ENCODE results near the gene OR6C65. TPM values are rescaled to one million over a fixed set of nuclear protein-coding genes. Genes with fewer than 3 reads are reported as not detected.

OR6C65 gene
- total RNA-seq, 1 experiment from 2014 or later, result not detected

DNA sequence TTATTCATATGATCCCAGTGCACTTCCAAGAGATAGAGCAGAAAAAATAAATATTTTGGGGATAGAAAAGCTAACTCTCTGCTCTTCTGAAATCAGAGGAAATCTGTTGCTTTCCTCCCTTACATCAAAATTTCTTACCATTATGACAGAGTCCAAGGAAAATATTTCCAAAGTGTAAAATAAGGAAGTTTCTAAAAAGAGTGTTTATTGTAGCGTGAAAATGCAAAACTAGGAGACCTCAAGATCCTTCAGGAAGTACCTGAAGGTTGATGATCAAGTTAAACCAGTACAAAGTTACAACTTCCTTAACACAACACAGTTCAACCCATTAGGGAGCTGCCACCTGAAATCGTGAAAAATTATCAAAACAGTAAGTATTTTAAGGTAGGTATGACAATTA, 43.4 kb downstream of the OR6C65 start, which contains the start of gene OR6C2:
OR6C2 (plus strand) TSS at position 301 of the 400 bp plus-strand sequence. CDS start 8,138 bp downstream, outside the sequence.
- H3K36me3 Mint-ChIP-seq (ENCODE audit: insufficient read depth, unreplicated experiment), result no peaks in the 10 kb centered on the region
- H3K27me3 Mint-ChIP-seq (ENCODE audit: insufficient read depth, unreplicated experiment), result peaks cover 78% of the 10 kb centered on the region
- no peaks in the 10 kb centered on the region for H3K4me1 Mint-ChIP-seq (ENCODE audit: insufficient read depth, unreplicated experiment)
- no peak within 1 kb of the TSS for H3K4me3 Mint-ChIP-seq (ENCODE audit: unreplicated experiment)
- no TSS peak for BruUV-seq (replicated peaks)
- POLR2A ChIA-PET, result no interaction called here
- intact Hi-C loops (cut with micrococcal nuclease), result no loop called here
- CTCF ChIA-PET, result no interaction called here
- TF ChIP-seq, protein P1, sequence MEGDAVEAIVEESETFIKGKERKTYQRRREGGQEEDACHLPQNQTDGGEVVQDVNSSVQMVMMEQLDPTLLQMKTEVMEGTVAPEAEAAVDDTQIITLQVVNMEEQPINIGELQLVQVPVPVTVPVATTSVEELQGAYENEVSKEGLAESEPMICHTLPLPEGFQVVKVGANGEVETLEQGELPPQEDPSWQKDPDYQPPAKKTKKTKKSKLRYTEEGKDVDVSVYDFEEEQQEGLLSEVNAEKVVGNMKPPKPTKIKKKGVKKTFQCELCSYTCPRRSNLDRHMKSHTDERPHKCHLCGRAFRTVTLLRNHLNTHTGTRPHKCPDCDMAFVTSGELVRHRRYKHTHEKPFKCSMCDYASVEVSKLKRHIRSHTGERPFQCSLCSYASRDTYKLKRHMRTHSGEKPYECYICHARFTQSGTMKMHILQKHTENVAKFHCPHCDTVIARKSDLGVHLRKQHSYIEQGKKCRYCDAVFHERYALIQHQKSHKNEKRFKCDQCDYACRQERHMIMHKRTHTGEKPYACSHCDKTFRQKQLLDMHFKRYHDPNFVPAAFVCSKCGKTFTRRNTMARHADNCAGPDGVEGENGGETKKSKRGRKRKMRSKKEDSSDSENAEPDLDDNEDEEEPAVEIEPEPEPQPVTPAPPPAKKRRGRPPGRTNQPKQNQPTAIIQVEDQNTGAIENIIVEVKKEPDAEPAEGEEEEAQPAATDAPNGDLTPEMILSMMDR (IDR thresholded peaks at IDR 0.05; ENCODE audit: unreplicated experiment), result no peak
- H3K27ac Mint-ChIP-seq (ENCODE audit: low read depth, unreplicated experiment), result no peak within 1 kb of the TSS
- H3K9me3 Mint-ChIP-seq (ENCODE audit: unreplicated experiment), result no peaks in the 10 kb centered on the region
- no peak for DNase-seq (ENCODE audit: unreplicated experiment)

DNA sequence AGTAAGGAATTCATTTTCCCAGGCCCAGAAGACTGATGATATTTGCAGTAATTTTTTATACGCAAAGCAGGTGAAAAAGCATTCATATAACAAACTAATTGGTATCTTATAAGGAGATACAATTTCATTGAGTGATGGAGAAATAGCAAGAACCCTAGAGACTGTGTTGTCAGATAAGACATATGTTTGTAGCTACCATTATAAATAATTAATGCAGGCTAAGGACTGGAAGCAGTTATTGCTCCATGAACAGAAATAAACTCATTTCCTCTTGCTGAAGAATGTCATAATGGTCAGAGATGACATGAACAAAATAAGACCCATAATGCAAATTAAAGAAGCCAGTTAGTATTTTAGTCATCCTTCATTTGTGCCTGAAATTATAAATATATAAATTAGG, 45.0 kb downstream of the OR6C65 start:
- no TSS peak for BruUV-seq (replicated peaks)

DNA sequence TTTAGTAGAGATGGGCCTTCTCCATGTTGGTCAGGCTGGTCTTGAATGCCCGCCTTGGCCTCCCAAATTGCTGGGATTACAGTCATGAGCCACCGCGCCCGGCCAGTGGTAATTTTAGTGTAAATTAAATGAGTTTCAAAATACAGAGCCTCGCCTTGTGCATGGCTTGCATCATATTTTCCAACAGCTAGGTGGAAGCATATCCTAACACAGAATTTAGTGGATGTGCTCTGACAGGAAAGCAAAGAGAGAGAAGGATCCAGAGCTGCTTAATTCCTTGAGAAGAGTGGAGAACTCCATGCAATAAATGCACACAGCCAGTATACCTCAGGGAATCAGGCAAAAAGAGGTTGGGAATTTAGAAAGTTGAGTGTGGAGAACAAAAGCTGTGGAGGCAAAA, 46.0 kb downstream of the OR6C65 start:
- H3K4me3 Mint-ChIP-seq (ENCODE audit: unreplicated experiment), result no peak overlapping the region
- intact Hi-C loops (cut with micrococcal nuclease), result no loop called here
- no peaks in the 10 kb centered on the region for H3K4me1 Mint-ChIP-seq (ENCODE audit: insufficient read depth, unreplicated experiment)
- H3K36me3 Mint-ChIP-seq (ENCODE audit: insufficient read depth, unreplicated experiment), result no peaks in the 10 kb centered on the region
- DNase-seq (ENCODE audit: unreplicated experiment), result no peak
- H3K27ac Mint-ChIP-seq (ENCODE audit: low read depth, unreplicated experiment), result no peak overlapping the region
- H3K27me3 Mint-ChIP-seq (ENCODE audit: insufficient read depth, unreplicated experiment), result peaks cover 54% of the 10 kb centered on the region
- POLR2A ChIA-PET, result no interaction called here
- H3K9me3 Mint-ChIP-seq (ENCODE audit: unreplicated experiment), result no peaks in the 10 kb centered on the region
- CTCF ChIA-PET, result no interaction called here
- TF ChIP-seq, protein P1 (IDR thresholded peaks at IDR 0.05; ENCODE audit: unreplicated experiment), result no peak
- BruUV-seq (replicated peaks), result no TSS peak

More for the DNA sequence above, 45.0 kb downstream of the OR6C65 start:
- no peaks in the 10 kb centered on the region for H3K9me3 Mint-ChIP-seq (ENCODE audit: unreplicated experiment)
- no peaks in the 10 kb centered on the region for H3K4me1 Mint-ChIP-seq (ENCODE audit: insufficient read depth, unreplicated experiment)
- DNase-seq (ENCODE audit: unreplicated experiment), result no peak
- TF ChIP-seq, protein P1 (IDR thresholded peaks at IDR 0.05; ENCODE audit: unreplicated experiment), result no peak
- H3K36me3 Mint-ChIP-seq (ENCODE audit: insufficient read depth, unreplicated experiment), result no peaks in the 10 kb centered on the region
- H3K27ac Mint-ChIP-seq (ENCODE audit: low read depth, unreplicated experiment), result no peak overlapping the region
- CTCF ChIA-PET, result interaction anchor here (0.6 kb wide), 1 partner anchor 181 kb away, joined by 4 read pairs; no protein-coding TSS in a partner anchor
- intact Hi-C loops (cut with micrococcal nuclease), result no loop called here
- POLR2A ChIA-PET, result no interaction called here
- H3K4me3 Mint-ChIP-seq (ENCODE audit: unreplicated experiment), result no peak overlapping the region
- peaks cover 63% of the 10 kb centered on the region for H3K27me3 Mint-ChIP-seq (ENCODE audit: insufficient read depth, unreplicated experiment)

DNA sequence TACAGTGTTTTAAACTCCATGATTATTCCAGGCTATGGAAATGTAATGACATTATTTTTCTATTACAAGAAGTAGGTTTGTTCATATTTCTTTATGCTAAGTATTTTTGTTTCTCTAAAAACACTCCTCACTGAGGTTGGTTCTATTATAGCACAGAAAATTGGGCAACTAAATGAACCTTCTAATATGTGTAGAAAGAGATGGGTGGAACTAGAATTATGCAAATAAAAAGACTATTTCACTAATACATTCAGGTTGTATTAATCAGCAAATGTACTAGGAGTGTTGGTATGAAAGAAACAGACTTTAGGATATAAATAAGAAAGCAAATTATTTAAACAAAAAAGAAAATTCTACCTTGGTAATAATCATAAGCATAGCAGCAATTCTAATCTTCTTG, 48.5 kb downstream of the OR6C65 start:
- no peaks in the 10 kb centered on the region for H3K4me1 Mint-ChIP-seq (ENCODE audit: insufficient read depth, unreplicated experiment)
- DNase-seq (ENCODE audit: unreplicated experiment), result no peak
- TF ChIP-seq, protein P1 (IDR thresholded peaks at IDR 0.05; ENCODE audit: unreplicated experiment), result no peak
- peaks cover 40% of the 10 kb centered on the region for H3K27me3 Mint-ChIP-seq (ENCODE audit: insufficient read depth, unreplicated experiment)
- no peaks in the 10 kb centered on the region for H3K36me3 Mint-ChIP-seq (ENCODE audit: insufficient read depth, unreplicated experiment)
- H3K9me3 Mint-ChIP-seq (ENCODE audit: unreplicated experiment), result no peaks in the 10 kb centered on the region
- ChIA-PET CTCF (no interaction called here), POLR2A (no interaction called here)
- no peak overlapping the region for H3K4me3 Mint-ChIP-seq (ENCODE audit: unreplicated experiment)
- no peak overlapping the region for H3K27ac Mint-ChIP-seq (ENCODE audit: low read depth, unreplicated experiment)
- no TSS peak for BruUV-seq (replicated peaks)
- intact Hi-C loops (cut with micrococcal nuclease), result no loop called here

Other genes with a start within 250 kb of the OR6C65 start
- not detected in 2 replicates for gene OR10A7, start 179.5 kb upstream of the OR6C65 start, total RNA-seq (2022)
- gene OR6C74, start 155.9 kb upstream of the OR6C65 start, total RNA-seq (2022), result not detected in 2 replicates
- not detected in 2 replicates for gene OR6C6, start 104.0 kb upstream of the OR6C65 start, total RNA-seq (2022)
- gene OR6C1, start 86.2 kb upstream of the OR6C65 start, total RNA-seq (2022), result not detected in 2 replicates
- gene OR6C3, start 69.8 kb upstream of the OR6C65 start, total RNA-seq (2022), result not detected in 2 replicates
- gene OR6C75, start 37.6 kb upstream of the OR6C65 start, total RNA-seq (2022), result not detected in 2 replicates
- gene OR6C76, start 25.7 kb downstream of the OR6C65 start, total RNA-seq (2022), result not detected in 2 replicates
- gene OR6C2, start 43.5 kb downstream of the OR6C65 start, total RNA-seq (2022), result not detected in 2 replicates
- gene OR6C70, start 69.6 kb downstream of the OR6C65 start, total RNA-seq (2022), result not detected in 2 replicates
- not detected in 2 replicates for gene OR6C68, start 91.8 kb downstream of the OR6C65 start, total RNA-seq (2022)
- gene OR6C4, start 149.1 kb downstream of the OR6C65 start, total RNA-seq (2022), result not detected in 2 replicates
- not detected in 2 replicates for gene OR2AP1, start 171.9 kb downstream of the OR6C65 start, total RNA-seq (2022)
- not detected in 2 replicates for gene OR10P1, start 236.4 kb downstream of the OR6C65 start, total RNA-seq (2022)

Measured in MCF 10A (cell line).